ENCODE results near the gene TMEM88.
A peak's percentile ranks its signal among the peaks of the same experiment; 100 is the strongest.

The TMEM88 gene

DNA sequence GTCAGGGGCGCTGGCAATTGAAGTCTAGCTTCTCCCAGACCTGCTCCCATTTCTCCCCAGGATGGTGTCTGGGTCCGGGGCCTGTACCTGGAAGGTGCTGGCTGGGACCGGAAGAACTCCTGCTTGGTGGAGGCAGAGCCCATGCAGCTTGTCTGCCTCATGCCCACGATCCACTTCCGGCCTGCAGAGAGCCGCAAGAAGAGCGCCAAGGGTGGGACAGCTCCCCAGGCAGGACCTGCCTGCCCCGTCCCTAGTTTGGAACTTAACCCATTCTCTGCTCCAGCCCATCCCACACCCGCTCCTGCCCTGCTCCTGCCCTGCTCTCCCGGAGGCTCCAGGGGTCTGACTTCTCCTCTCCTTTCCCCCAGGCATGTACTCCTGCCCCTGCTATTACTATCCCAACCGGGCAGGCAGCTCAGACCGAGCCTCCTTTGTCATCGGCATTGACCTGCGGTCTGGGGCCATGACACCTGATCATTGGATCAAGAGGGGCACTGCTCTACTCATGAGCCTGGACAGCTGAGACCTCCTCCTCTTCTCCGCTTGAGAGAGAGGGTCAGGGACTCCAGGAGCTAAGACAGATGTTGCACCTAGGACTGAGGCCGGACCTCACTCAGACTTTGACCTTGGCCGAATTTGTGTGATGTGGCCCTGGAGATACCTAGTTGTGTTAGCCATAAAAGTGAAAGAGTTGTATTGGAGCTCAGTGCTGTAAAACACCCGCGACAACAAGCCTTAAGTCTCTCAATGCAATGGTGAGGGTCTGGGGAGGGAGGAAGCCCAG, 21.7 kb upstream of the TMEM88 start:
- no peak for DNase-seq (ENCODE audit: low read depth in 2 of 2, low spot score in 1 of 2)

GRCh38 chr17:7833795-7834541, 20.9 kb upstream of the TMEM88 start, which contains the start of gene KDM6B:
Gene KDM6B (plus strand): TSS chr17:7834217. CDS start chr17:7845555, 11,338 bp downstream.
- DNase-seq (ENCODE audit: low read depth in 2 of 2, low spot score in 1 of 2), result peak; percentile 67 to 71

DNA sequence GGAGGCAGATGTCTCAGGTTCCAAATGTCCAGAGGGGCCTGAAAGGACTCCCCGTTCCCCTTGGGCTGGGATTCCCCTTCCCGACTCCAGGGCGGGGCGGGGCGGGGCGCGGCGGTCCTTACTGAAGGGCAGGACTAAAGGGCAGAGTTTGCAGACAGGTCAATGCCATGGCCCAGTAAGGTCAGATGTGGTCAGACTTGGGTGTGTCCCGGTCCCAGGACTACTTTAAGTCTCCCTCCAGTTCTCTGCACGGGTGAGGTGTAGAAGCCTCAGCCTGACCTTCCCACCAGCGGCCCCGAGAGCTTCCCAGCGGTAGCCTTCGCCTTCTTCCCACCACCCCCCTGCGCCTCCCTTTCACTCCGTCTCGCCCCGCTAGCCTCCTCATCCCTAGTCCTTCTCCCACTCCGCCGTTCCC, 20.3 kb upstream of the TMEM88 start:
- no peak for DNase-seq (ENCODE audit: low read depth in 2 of 2, low spot score in 1 of 2)

- peak in 1 of 2 donors; percentile 71 for DNase-seq (ENCODE audit: low read depth in 2 of 2, low spot score in 1 of 2)
Measured at GRCh38 chr17:7834957-7835813, 19.7 kb upstream of the TMEM88 start.

- DNase-seq (ENCODE audit: low read depth in 2 of 2, low spot score in 1 of 2), result no peak
Measured at GRCh38 chr17:7835814-7836595, 18.9 kb upstream of the TMEM88 start.

DNA sequence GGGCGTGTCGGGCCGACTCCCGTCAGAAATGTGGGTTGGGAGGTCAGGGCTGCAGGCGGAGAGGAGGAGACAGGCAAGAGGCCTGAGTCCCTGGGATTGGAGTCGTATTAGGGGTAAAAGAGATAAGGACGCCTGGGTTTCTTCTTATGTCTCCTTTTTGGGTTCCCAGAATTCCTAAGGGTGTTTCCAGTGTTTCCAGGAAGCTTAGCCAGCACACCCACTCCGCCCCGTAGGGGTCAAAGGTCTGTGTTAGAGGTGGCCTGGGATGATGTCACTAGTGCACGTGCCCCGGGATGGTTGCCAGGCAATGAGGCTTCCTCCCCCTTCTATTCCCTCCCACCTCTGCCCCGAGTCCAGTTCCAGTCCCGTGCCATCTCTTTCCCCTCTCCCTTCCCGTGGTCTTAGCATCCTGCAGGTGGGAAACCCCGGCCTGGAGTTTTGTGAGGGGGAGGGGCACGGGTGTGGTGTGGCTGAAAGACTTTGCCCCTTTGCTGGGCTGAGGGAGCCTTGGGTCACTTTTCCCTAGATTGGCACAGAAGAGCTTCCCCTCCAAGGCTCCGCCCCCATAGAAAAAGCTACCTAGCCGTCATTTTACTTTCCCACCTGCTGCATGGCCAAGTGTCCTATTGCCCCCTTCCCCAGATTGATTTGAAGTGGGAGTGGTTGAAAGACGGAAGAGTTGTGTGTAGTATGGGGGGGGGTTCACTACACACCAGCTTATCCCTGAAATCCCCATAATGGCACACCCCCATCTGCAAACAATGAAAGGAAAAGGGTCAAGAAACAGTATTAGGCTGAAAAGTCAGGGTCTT, 18.1 kb upstream of the TMEM88 start:
- DNase-seq (ENCODE audit: low read depth in 2 of 2, low spot score in 1 of 2), result no peak

DNA sequence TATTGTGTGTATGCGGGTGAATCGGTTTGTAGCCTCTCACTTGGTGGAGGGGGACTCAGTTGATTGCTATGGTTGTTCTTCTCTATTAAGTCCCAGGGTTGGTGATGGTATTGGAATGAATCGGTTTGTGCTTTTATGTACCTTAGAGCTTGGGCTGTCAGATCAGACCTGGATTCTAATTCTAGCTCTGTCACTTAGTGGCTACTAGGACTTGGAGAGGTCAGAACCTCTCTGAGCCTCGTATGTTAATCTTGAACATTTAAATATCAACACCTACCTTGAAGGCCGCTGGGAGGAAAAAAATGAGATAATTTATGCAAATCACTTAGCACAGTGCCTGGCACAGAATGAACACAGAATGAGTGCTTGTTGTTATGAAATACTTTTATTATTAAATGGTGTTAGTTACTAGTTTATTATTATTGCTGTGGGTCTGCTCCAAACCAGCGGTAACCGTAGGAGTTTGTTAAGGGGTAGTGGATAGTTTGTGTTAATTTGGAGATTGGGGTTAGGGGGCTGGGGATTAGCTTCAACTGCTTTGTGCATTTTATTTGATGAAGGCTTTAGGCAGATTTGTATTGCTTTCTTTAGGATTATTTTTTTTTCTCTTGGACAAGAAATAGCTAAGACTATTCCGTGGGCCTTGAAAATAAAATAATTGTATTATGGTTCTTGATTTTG, 17.3 kb upstream of the TMEM88 start:
- DNase-seq (ENCODE audit: low read depth in 2 of 2, low spot score in 1 of 2), result no peak

- no peak for DNase-seq (ENCODE audit: low read depth in 2 of 2, low spot score in 1 of 2)
Measured at GRCh38 chr17:7838090-7839075, 16.5 kb upstream of the TMEM88 start.

- DNase-seq (ENCODE audit: low read depth in 2 of 2, low spot score in 1 of 2), result no peak
Measured at GRCh38 chr17:7839190-7839875, 15.5 kb upstream of the TMEM88 start.

DNA sequence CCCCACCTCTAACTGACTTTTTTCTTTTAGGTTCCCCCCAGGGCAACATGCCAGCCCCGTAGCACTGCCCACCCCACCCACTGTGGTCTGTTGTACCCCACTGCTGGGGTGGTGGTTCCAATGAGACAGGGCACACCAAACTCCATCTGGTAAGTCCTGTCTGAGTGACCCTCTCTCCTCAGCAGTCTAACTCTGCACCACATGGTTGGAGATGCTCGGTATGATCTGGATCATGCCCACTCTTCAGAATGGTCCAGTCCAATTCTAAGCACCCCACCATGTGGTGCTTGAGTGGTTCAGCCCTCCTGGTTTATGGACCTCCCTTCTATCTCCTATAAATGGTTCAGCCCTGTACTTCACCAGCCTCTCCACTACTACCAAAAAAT, 15.0 kb upstream of the TMEM88 start:
- DNase-seq (ENCODE audit: low read depth in 2 of 2, low spot score in 1 of 2), result no peak

- no peak for DNase-seq (ENCODE audit: low read depth in 2 of 2, low spot score in 1 of 2)
Measured at GRCh38 chr17:7840441-7840840, 14.4 kb upstream of the TMEM88 start.

DNA sequence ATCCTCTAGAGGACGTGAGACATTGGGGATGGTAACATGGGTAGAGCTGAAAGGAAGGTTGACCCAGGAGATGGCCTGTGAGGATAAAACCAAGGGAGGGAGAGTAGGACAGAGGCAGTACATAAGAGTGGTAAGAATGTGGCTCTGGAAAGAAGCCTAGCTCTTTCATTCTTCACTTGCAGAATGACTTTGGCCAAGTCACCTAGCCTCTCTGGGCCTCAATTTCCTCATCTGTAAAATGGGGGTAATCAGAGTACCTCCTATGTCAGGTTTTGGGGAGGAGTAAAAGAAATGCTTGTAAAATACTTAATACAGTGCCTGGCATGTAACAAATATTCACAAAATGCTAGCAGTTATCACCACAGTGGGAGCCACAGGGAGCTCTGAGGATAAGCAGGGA, 14.0 kb upstream of the TMEM88 start:
- no peak for DNase-seq (ENCODE audit: low read depth in 2 of 2, low spot score in 1 of 2)

DNA sequence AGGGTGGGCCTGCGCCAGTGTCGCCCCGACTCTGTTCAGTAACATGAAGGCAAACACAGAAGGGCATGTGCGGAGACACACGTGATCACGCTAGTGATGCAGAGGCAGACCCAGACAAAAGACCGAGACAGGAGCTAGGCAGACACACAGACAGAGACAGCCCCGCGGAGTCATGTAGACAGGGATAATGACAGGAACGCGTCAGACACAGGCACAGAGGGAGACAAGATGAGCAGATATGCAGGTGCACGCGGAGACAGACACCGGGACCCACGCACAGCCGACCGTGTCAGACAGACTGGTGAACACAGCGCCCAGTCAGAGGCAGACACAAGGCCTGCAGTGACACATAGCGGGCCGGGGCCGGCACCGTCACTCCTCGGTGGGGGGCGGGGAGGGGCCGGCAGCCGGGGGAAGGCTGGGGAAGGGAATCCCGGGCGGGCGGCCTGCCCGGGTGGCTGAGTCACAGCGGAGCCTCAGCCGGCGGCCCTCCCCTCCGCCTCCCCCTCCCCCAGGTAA, 13.4 kb upstream of the TMEM88 start:
- peak; percentile 87 to 90 for DNase-seq (ENCODE audit: low read depth in 2 of 2, low spot score in 1 of 2)

- peak; percentile 73 to 77 for DNase-seq (ENCODE audit: low read depth in 2 of 2, low spot score in 1 of 2)
Measured at GRCh38 chr17:7841915-7842379, 12.9 kb upstream of the TMEM88 start.

GRCh38 chr17:7842380-7843256, 12.2 kb upstream of the TMEM88 start:
- DNase-seq (ENCODE audit: low read depth in 2 of 2, low spot score in 1 of 2), result peak; percentile 88 to 92

- DNase-seq (ENCODE audit: low read depth in 2 of 2, low spot score in 1 of 2), result no peak
Measured at GRCh38 chr17:7843257-7843535, 11.7 kb upstream of the TMEM88 start.
